ENCODE results near the gene GPC3. TPM values are rescaled to one million over a fixed set of nuclear protein-coding genes. Genes with fewer than 3 reads are reported as not detected.

Gene GPC3
- total RNA-seq (not detected), polyA plus RNA-seq (not detected)

GRCh38 chrX:133985164-133985966, at the start of gene GPC3:
GPC3 (minus strand) TSS chrX:133985594.
- Mint-ChIP-seq H3K36me3 (no peaks in the 10 kb centered on the region), H3K4me3 (peak within 1 kb of the TSS; percentile 29 to 67 (median 53)), H3K27ac (no peak within 1 kb of the TSS), H3K9me3 (no peaks in the 10 kb centered on the region), H3K27me3 (peaks cover 15 to 31% of the 10 kb centered on the region in 2 donors), H3K4me1 (peaks cover 0 to 8% (median 1%) of the 10 kb centered on the region in 3 donors)
- ChIA-PET POLR2A (no interaction called here), CTCF (no interaction called here)
- H3K9me3 ChIP-seq (ENCODE audit: low read length), result no peaks in the 10 kb centered on the region
- DNase-seq, result peak in 3 of 5 donors; percentile 1 to 34 (median 4)
- H3K27ac ChIP-seq (ENCODE audit: low read depth, low read length), result no peak within 1 kb of the TSS
- peaks cover 3% of the 10 kb centered on the region for H3K27me3 ChIP-seq (ENCODE audit: insufficient read depth, low read length, poor library complexity, severe bottlenecking)
- H3K4me1 ChIP-seq (ENCODE audit: insufficient read depth, low read length), result no peaks in the 10 kb centered on the region
- H3K36me3 ChIP-seq (ENCODE audit: insufficient read depth, low read length), result no peaks in the 10 kb centered on the region
- no peak within 1 kb of the TSS for H3K4me3 ChIP-seq (ENCODE audit: low read length)

- Histone ChIP-seq H3K4me3 (ENCODE audit: low read length) (no peak overlapping the region), H3K4me1 (ENCODE audit: insufficient read depth, low read length) (no peaks in the 10 kb centered on the region), H3K9me3 (ENCODE audit: low read length) (no peaks in the 10 kb centered on the region), H3K36me3 (ENCODE audit: insufficient read depth, low read length) (no peaks in the 10 kb centered on the region), H3K27me3 (ENCODE audit: insufficient read depth, low read length, poor library complexity, severe bottlenecking) (no peaks in the 10 kb centered on the region), H3K27ac (ENCODE audit: low read depth, low read length) (no peak overlapping the region)
- DNase-seq, result no peak
- no peak overlapping the region for H3K4me3 Mint-ChIP-seq
- CTCF ChIA-PET, result no interaction called here
- peaks cover 6 to 8% of the 10 kb centered on the region in 2 donors for H3K27me3 Mint-ChIP-seq
- H3K27ac Mint-ChIP-seq, result no peak overlapping the region
- H3K9me3 Mint-ChIP-seq, result no peaks in the 10 kb centered on the region
- no peaks in the 10 kb centered on the region for H3K4me1 Mint-ChIP-seq
- H3K36me3 Mint-ChIP-seq, result no peaks in the 10 kb centered on the region
- POLR2A ChIA-PET, result no interaction called here
Observed at GRCh38 chrX:134032441-134032840, 47.0 kb upstream of the GPC3 start.

DNA sequence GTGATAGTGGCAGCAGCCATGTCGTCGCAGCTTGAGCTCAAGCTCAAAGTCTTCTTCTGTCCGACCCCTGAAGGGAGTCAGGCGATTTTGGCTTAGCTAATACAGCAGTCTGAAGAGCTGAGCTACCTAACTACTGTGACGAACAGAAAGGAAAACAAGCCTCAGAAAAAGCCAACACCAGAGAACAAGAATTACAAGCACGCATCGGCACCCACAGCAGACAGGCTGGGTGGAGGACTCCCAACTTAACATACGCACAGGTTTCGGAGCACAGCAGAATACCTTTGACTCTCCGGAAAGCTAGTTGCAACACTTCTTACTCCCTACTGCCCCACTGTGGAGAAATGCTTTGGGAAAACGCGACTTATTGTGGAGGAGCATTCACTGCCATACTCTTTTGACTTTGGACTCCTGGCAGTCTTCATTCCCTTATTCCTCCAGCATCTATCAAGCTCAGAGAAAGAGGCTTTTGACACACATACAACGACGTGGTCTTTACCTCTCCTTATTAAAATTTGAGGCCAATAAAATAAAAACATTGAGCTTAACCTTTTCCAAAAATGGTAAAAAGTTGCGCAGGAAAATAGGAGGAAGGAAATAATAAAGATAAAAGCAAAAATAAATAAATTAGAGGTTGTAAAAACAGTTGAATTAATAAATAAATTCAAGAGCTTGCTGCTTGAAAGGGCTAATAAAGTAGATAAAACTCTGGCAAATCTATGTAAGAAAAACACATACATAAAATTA, 41.3 kb upstream of the GPC3 start:
- Mint-ChIP-seq H3K27ac (peak overlapping the region in 1 of 8 donors; percentile 16), H3K4me3 (peak overlapping the region in 1 of 7 donors; percentile 26), H3K4me1 (peaks cover 0 to 2% (median 0%) of the 10 kb centered on the region in 3 donors), H3K36me3 (no peaks in the 10 kb centered on the region), H3K9me3 (no peaks in the 10 kb centered on the region), H3K27me3 (peaks cover 0 to 2% of the 10 kb centered on the region in 2 donors)
- no peaks in the 10 kb centered on the region for H3K4me1 ChIP-seq (ENCODE audit: insufficient read depth, low read length)
- peak in 1 of 5 donors; percentile 11 for DNase-seq
- no peaks in the 10 kb centered on the region for H3K36me3 ChIP-seq (ENCODE audit: insufficient read depth, low read length)
- no peak overlapping the region for H3K27ac ChIP-seq (ENCODE audit: low read depth, low read length)
- POLR2A ChIA-PET, result no interaction called here
- no peaks in the 10 kb centered on the region for H3K27me3 ChIP-seq (ENCODE audit: insufficient read depth, low read length, poor library complexity, severe bottlenecking)
- CTCF ChIA-PET, result no interaction called here
- no peak overlapping the region for H3K4me3 ChIP-seq (ENCODE audit: low read length)
- H3K9me3 ChIP-seq (ENCODE audit: low read length), result no peaks in the 10 kb centered on the region

DNA sequence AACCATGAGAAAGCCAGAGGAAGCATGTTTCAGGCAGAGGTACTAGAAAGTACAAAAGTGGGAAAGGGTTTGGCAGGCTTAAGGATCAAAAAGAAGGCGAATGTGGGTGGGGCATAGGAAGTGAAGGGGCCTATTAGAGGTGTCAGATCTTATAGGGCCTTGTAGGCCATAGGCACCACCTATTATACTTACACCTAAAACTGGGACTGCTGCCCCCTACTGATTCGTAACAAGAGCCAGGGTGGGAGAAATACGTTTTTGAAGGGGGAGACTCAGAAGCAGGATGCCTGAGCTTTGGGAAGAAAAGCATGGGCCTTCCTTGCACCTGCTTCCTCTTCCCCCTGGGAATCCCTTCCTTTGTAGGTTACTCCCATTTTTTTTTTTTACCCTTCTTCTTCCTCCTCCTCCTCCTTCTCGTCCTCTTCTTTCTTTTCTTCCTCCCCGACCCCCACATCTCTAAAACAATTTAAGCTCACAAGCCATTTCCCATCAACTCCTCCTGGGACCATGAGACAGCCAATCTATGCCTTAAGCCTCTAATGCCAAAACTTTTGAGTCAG, 40.7 kb upstream of the GPC3 start:
- H3K4me1 ChIP-seq (ENCODE audit: insufficient read depth, low read length), result no peaks in the 10 kb centered on the region
- H3K36me3 ChIP-seq (ENCODE audit: insufficient read depth, low read length), result no peaks in the 10 kb centered on the region
- no peak for DNase-seq
- H3K9me3 ChIP-seq (ENCODE audit: low read length), result no peaks in the 10 kb centered on the region
- H3K36me3 Mint-ChIP-seq, result no peaks in the 10 kb centered on the region
- POLR2A ChIA-PET, result no interaction called here
- H3K27me3 Mint-ChIP-seq, result peaks cover 0 to 2% of the 10 kb centered on the region in 2 donors
- H3K9me3 Mint-ChIP-seq, result no peaks in the 10 kb centered on the region
- H3K27ac Mint-ChIP-seq, result no peak overlapping the region
- no peak overlapping the region for H3K4me3 ChIP-seq (ENCODE audit: low read length)
- peaks cover 0 to 2% (median 0%) of the 10 kb centered on the region in 3 donors for H3K4me1 Mint-ChIP-seq
- H3K27me3 ChIP-seq (ENCODE audit: insufficient read depth, low read length, poor library complexity, severe bottlenecking), result no peaks in the 10 kb centered on the region
- H3K4me3 Mint-ChIP-seq, result peak overlapping the region in 1 of 7 donors; percentile 2
- H3K27ac ChIP-seq (ENCODE audit: low read depth, low read length), result no peak overlapping the region
- CTCF ChIA-PET, result no interaction called here

DNA sequence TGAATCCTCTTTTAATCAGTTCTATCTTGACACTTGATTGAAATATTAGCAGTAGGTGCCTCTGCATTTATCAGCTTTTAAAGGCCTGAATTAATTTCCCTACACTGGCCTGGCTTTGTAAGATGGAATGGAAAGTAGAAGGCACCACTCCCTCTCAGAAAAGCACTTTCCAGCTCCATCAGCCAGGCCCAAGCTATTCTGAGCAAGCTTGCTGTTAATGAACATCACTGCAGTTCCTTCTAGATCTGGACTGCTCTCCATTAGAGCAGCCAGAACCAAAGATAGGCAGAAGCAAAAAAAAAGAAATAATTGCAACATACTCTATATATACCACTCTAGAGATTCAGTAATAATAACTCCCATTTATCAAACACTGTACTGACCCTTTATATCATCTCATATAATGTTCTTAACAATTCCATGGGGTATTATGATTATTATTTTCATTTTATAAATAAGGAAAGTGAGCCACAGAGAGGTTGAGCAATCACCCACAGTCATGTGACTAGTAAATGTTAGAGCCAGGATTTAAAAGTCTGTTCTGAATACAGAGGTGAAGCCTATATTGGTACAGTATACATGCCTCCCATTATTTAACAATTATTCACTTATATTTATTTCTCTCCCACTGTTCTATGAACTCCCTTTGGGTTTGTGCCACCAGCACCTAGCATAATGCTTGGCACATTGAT, 39.4 kb upstream of the GPC3 start:
- DNase-seq, result no peak
- H3K4me3 ChIP-seq (ENCODE audit: low read length), result no peak overlapping the region
- Mint-ChIP-seq H3K9me3 (no peaks in the 10 kb centered on the region), H3K4me3 (no peak overlapping the region), H3K36me3 (no peaks in the 10 kb centered on the region), H3K27ac (no peak overlapping the region), H3K4me1 (peaks cover 0 to 2% (median 0%) of the 10 kb centered on the region in 3 donors), H3K27me3 (no peaks in the 10 kb centered on the region)
- no peaks in the 10 kb centered on the region for H3K4me1 ChIP-seq (ENCODE audit: insufficient read depth, low read length)
- CTCF ChIA-PET, result no interaction called here
- H3K27me3 ChIP-seq (ENCODE audit: insufficient read depth, low read length, poor library complexity, severe bottlenecking), result no peaks in the 10 kb centered on the region
- no peaks in the 10 kb centered on the region for H3K9me3 ChIP-seq (ENCODE audit: low read length)
- H3K36me3 ChIP-seq (ENCODE audit: insufficient read depth, low read length), result no peaks in the 10 kb centered on the region
- POLR2A ChIA-PET, result no interaction called here
- H3K27ac ChIP-seq (ENCODE audit: low read depth, low read length), result no peak overlapping the region

GRCh38 chrX:134023851-134024281, 38.5 kb upstream of the GPC3 start:
- Mint-ChIP-seq H3K27ac (no peak overlapping the region), H3K4me3 (no peak overlapping the region), H3K9me3 (no peaks in the 10 kb centered on the region), H3K27me3 (no peaks in the 10 kb centered on the region), H3K36me3 (no peaks in the 10 kb centered on the region), H3K4me1 (peaks cover 0 to 2% (median 0%) of the 10 kb centered on the region in 3 donors)
- no peaks in the 10 kb centered on the region for H3K4me1 ChIP-seq (ENCODE audit: insufficient read depth, low read length)
- no peak overlapping the region for H3K27ac ChIP-seq (ENCODE audit: low read depth, low read length)
- no peak for DNase-seq
- POLR2A ChIA-PET, result no interaction called here
- CTCF ChIA-PET, result no interaction called here
- no peaks in the 10 kb centered on the region for H3K27me3 ChIP-seq (ENCODE audit: insufficient read depth, low read length, poor library complexity, severe bottlenecking)
- no peaks in the 10 kb centered on the region for H3K36me3 ChIP-seq (ENCODE audit: insufficient read depth, low read length)
- no peaks in the 10 kb centered on the region for H3K9me3 ChIP-seq (ENCODE audit: low read length)
- H3K4me3 ChIP-seq (ENCODE audit: low read length), result no peak overlapping the region

- Histone ChIP-seq H3K27ac (ENCODE audit: low read depth, low read length) (no peak overlapping the region), H3K4me1 (ENCODE audit: insufficient read depth, low read length) (no peaks in the 10 kb centered on the region), H3K9me3 (ENCODE audit: low read length) (no peaks in the 10 kb centered on the region), H3K36me3 (ENCODE audit: insufficient read depth, low read length) (no peaks in the 10 kb centered on the region), H3K27me3 (ENCODE audit: insufficient read depth, low read length, poor library complexity, severe bottlenecking) (no peaks in the 10 kb centered on the region), H3K4me3 (ENCODE audit: low read length) (no peak overlapping the region)
- Mint-ChIP-seq H3K36me3 (no peaks in the 10 kb centered on the region), H3K4me1 (no peaks in the 10 kb centered on the region), H3K27me3 (peaks cover 0 to 4% of the 10 kb centered on the region in 2 donors), H3K4me3 (no peak overlapping the region), H3K9me3 (no peaks in the 10 kb centered on the region), H3K27ac (no peak overlapping the region)
- ChIA-PET POLR2A (no interaction called here), CTCF (no interaction called here)
- no peak for DNase-seq
Observed at GRCh38 chrX:134020910-134021309, 35.5 kb upstream of the GPC3 start.
